Liver (tissue), 9 donors: ENCODE data around the gene NTHL1. TPM values are rescaled to one million over a fixed set of nuclear protein-coding genes. Genes with fewer than 3 reads are reported as not detected.

Experiments used
- DNase-seq: peaks from one replicate; pipeline ENCODE4 v3.0.0-alpha.2; 2017; ENCODE audit warnings: low spot score
- H3K27ac ChIP-seq, 2 donors: one replicate each; pipeline ENCODE4 v1.7.0; 2013; ENCODE audit warnings: inconsistent platforms in 2 of 2, low read length in 2 of 2, control low read depth in 1 of 2, low read depth in 1 of 2, mild to moderate bottlenecking in 1 of 2
- H3K27me3 ChIP-seq, 4 donors: one replicate each; pipeline versions ENCODE4 v1.6.1 to v1.7.0; 2013; ENCODE audit warnings: low read length in 3 of 4, inconsistent platforms in 1 of 4, mild to moderate bottlenecking in 1 of 4, moderate library complexity in 1 of 4; ENCODE audit not compliant: control insufficient read depth in 4 of 4, insufficient read depth in 4 of 4
- H3K36me3 ChIP-seq, 4 donors: one replicate each; pipeline versions ENCODE4 v1.6.1 to v1.7.0; 2013; ENCODE audit warnings: low read length in 3 of 4, mild to moderate bottlenecking in 3 of 4, low read depth in 1 of 4, moderate library complexity in 1 of 4; ENCODE audit not compliant: control insufficient read depth in 4 of 4, insufficient read depth in 3 of 4
- H3K4me1 ChIP-seq, 4 donors: one replicate each; pipeline versions ENCODE4 v1.6.1 to v1.7.0; 2013; ENCODE audit warnings: low read length in 3 of 4, mild to moderate bottlenecking in 3 of 4, moderate library complexity in 1 of 4; ENCODE audit not compliant: control insufficient read depth in 4 of 4, insufficient read depth in 4 of 4
- H3K4me3 ChIP-seq, 3 donors: one replicate each; pipeline versions ENCODE4 v1.6.1 to v1.7.0; 2013; ENCODE audit warnings: low read length in 3 of 3, control low read depth in 1 of 3, low read depth in 1 of 3, mild to moderate bottlenecking in 1 of 3
- H3K9ac ChIP-seq, 2 donors: one replicate each; pipeline ENCODE4 v1.7.0; 2013; ENCODE audit warnings: low read length in 2 of 2, mild to moderate bottlenecking in 2 of 2, moderate library complexity in 2 of 2, control low read depth in 1 of 2, low read depth in 1 of 2
- H3K9me3 ChIP-seq, 4 donors: one replicate each; pipeline versions ENCODE4 v1.6.1 to v1.7.0; 2013; ENCODE audit warnings: low read length in 3 of 4; ENCODE audit not compliant: control insufficient read depth in 4 of 4
- EGR1 ChIP-seq, 2 donors: IDR thresholded peaks; 2 replicates each; pipeline ENCODE4 v1.6.1; 2016 to 2018; ENCODE audit warnings: antibody characterized with exemption in 2 of 2, low read depth in 2 of 2
- FOXA1 ChIP-seq: IDR thresholded peaks from 2 replicates; pipeline ENCODE4 v1.6.1; 2016; ENCODE audit warnings: antibody characterized with exemption
- FOXA2 ChIP-seq: IDR thresholded peaks from 2 replicates; pipeline ENCODE4 v1.6.1; 2016; ENCODE audit warnings: antibody characterized with exemption
- GABPA ChIP-seq, 2 donors: IDR thresholded peaks in 1 of 2; conservative IDR thresholded peaks in 1 of 2; 2 replicates each; pipeline ENCODE4 v1.6.1; 2016; ENCODE audit warnings: antibody characterized with exemption in 2 of 2, mild to moderate bottlenecking in 1 of 2, moderate library complexity in 1 of 2
- HNF4A ChIP-seq, 2 donors: conservative IDR thresholded peaks; 2 replicates each; pipeline ENCODE4 v1.6.1; 2016; ENCODE audit warnings: antibody characterized with exemption in 2 of 2, mild to moderate bottlenecking in 2 of 2
- HNF4G ChIP-seq: IDR thresholded peaks from 2 replicates; pipeline ENCODE4 v1.6.1; 2016; ENCODE audit warnings: antibody characterized with exemption
- JUND ChIP-seq, 2 donors: IDR thresholded peaks; 2 replicates each; pipeline ENCODE4 v1.6.1; 2016; ENCODE audit warnings: antibody characterized with exemption in 2 of 2
- NR2F2 ChIP-seq: IDR thresholded peaks from 2 replicates; pipeline ENCODE4 v1.6.1; 2016; ENCODE audit warnings: antibody characterized with exemption
- RAD21 ChIP-seq, 2 donors: IDR thresholded peaks; 2 replicates each; pipeline ENCODE4 v1.6.1; 2016; ENCODE audit warnings: antibody characterized with exemption in 2 of 2, mild to moderate bottlenecking in 2 of 2
- RXRA ChIP-seq, 2 donors: IDR thresholded peaks; 2 replicates each; pipeline ENCODE4 v1.6.1; 2017 to 2018; ENCODE audit warnings: antibody characterized with exemption in 2 of 2, mild to moderate bottlenecking in 1 of 2
- SP1 ChIP-seq: IDR thresholded peaks from 2 replicates; pipeline ENCODE4 v1.6.1; 2018; ENCODE audit warnings: antibody characterized with exemption, mild to moderate bottlenecking
- TAF1 ChIP-seq: conservative IDR thresholded peaks from 2 replicates; pipeline ENCODE4 v1.6.1; 2016; ENCODE audit warnings: antibody characterized with exemption, mild to moderate bottlenecking
- YY1 ChIP-seq: IDR thresholded peaks from 2 replicates; pipeline ENCODE4 v1.6.1; 2016; ENCODE audit warnings: antibody characterized with exemption, mild to moderate bottlenecking
- WGBS: extraction: QIAGEN DNeasy Blood & Tissue Kit; methylation state at CpG from one replicate; pipeline ENCODE4 v1.1.7; 2013; 5-methylcytosine and 5-hydroxymethylcytosine counted together
- polyA plus RNA-seq, 2 donors: library from polyadenylated mRNA; stranded (reverse) in 1 of 2; unstranded in 1 of 2; fragments of 200-250 nt in 1 of 2; fragments of >200 nt in 1 of 2; fragmentation: Nextera tagmentation in 1 of 2; extraction: Ambion mirVana in 1 of 2; gene quantifications; one replicate each; pipeline versions ENCODE4 v1.2.1 to v1.2.3, GENCODE V29; 2013 to 2015
- total RNA-seq, 2 donors: library from RNA; depleted of rRNA; stranded (reverse); fragments of >200 nt; gene quantifications; one replicate each; pipeline ENCODE4 v1.2.3, GENCODE V29; 2014
- TF ChIP-seq, protein P1 (sequence below): IDR thresholded peaks from 2 replicates; pipeline ENCODE4 v1.6.1; 2016; ENCODE audit warnings: antibody characterized with exemption
- TF ChIP-seq, protein P2 (sequence below): IDR thresholded peaks from 2 replicates; pipeline ENCODE4 v1.6.1; 2016; ENCODE audit warnings: antibody characterized with exemption
- TF ChIP-seq, protein P3 (sequence below): IDR thresholded peaks from 2 replicates; pipeline ENCODE4 v1.6.1; 2016; ENCODE audit warnings: antibody characterized with exemption, mild to moderate bottlenecking
- TF ChIP-seq, protein P4 (sequence below): fragments of 150-350 bp; IDR thresholded peaks from 2 replicates; pipeline ENCODE4 v1.5.1; 2017; ENCODE audit warnings: improper control_type of control experiment, low read depth, low read length; ENCODE audit not compliant: missing input control
- TF ChIP-seq, protein P5 (sequence below): IDR thresholded peaks from 2 replicates; pipeline ENCODE4 v1.6.1; 2016; ENCODE audit warnings: antibody characterized with exemption
- donor health status: healthy.
- donor health status: healthy.
- donor health status: healthy.
- donor health status: healthy.
- donor health status: healthy.

Gene NTHL1
- total and polyA plus RNA-seq, 4 donors = 10.4 to 166 (median 19.1) TPM

DNA sequence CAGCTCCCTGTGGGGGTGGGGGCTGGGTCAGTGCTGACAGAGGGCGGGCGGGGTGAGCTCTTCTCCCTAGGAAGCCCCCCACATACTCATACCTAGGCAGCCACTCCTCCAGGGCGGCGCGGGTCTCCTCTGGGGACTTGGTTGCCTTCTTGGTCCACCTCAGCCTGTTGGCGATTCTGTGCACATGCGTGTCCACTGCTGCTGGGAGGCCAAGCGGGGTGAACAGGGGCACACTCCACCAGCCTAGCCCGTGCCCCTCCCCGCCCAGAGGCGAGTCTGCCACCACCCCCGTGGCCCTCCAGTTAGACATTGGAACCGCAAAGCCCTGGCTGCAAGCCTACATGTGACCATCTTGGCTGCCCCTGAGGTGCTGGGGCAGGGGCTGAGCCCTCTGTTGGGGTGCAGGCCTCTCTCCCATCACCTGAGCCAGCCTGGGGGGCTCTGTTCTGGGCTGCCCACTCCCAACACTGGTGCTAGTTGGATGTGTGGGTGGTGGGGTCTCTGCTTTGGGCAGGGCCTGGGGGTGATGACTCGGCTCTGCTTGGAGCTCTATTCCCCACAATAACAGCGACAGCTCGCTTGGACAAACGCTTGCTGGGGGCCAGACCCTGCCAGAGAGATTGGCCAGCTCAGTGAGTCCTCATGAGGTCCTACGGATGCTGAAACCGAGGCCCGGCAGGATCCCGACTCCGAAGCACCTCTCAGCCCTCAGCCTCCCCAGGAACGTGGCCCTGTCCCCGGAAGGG is 7.4 kb downstream of the NTHL1 start:
- Histone ChIP-seq H3K36me3 (peaks cover 0 to 2% (median 0%) of the 10 kb centered on the region in 4 donors), H3K9me3 (no peaks in the 10 kb centered on the region), H3K27ac (peak overlapping the region; percentile 95 to 98), H3K4me3 (peak overlapping the region in 1 of 3 donors; percentile 52), H3K27me3 (no peaks in the 10 kb centered on the region), H3K4me1 (peaks cover 25 to 77% (median 53%) of the 10 kb centered on the region in 4 donors), H3K9ac (peak overlapping the region; percentile 10 to 21)
- TF ChIP-seq SP1 (no peak), NR2F2 (no peak), HNF4G (peak; percentile 44), HNF4A (conservative IDR thresholded peaks at IDR 0.05) (peak; percentile 63 to 78), EGR1 (IDR thresholded peaks at IDR 0.05; ENCODE audit: low read depth in 2 of 2) (peak in 1 of 2 donors; percentile 31), RXRA (IDR thresholded peaks at IDR 0.05) (peak; percentile 75 to 83)
- 37% methylated on average over 24 of the region's 24 CpGs for WGBS
- DNase-seq = no peak

DNA sequence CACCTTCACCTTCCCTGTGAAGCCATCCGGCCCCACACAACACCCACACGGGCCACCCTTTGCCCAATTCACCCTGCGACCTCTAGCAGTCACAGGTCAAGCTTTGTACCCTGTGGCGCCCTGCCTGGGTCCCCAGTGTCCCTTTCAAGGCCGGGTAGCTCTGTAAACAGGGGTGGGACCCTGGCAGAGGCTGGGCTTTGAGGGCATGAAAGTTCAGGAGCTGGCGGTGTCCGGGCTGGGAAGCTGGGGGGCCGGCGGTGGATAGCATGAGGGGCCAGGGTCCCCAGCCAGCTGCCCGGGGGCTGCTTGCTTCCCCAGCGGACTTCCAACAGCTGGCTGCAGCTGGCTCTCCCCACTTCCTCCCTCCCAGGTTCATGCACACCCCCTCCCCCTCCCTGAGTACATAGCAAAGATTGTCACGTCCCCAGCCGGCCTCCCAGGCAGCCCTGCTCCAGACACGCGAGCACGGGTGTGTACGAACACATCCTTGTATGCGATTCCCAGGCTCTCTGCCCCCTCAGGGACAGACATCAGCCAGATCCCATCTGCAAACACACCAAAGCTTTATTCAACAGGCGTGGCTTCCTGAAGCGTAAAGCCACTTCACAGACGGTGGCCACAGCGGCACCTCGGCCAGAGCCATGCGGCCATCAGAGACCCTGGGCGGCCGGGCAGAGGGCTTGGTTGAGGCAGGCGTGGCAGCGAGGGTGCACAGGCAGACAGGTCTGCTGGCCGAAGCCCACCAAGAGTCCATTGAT is 8.2 kb downstream of the NTHL1 start:
- WGBS = 13% methylated on average over 29 of the region's 29 CpGs
- Histone ChIP-seq H3K9ac (peak overlapping the region in 1 of 2 donors; percentile 1), H3K4me1 (peaks cover 26 to 84% (median 57%) of the 10 kb centered on the region in 4 donors), H3K4me3 (peak overlapping the region in 2 of 3 donors; percentile 11 to 69), H3K27me3 (no peaks in the 10 kb centered on the region), H3K9me3 (no peaks in the 10 kb centered on the region), H3K27ac (peak overlapping the region; percentile 95 to 98), H3K36me3 (peaks cover 0 to 2% (median 0%) of the 10 kb centered on the region in 4 donors)
- DNase-seq = peak; percentile 65
- TF ChIP-seq RAD21 (IDR thresholded peaks at IDR 0.05) (peak in 1 of 2 donors; percentile 18), NR2F2 (peak; percentile 99), YY1 (peak; percentile 75), TAF1 (peak; percentile 62), HNF4A (conservative IDR thresholded peaks at IDR 0.05) (peak; percentile 89 to 93), EGR1 (IDR thresholded peaks at IDR 0.05; ENCODE audit: low read depth in 2 of 2) (peak; percentile 37 to 74), RXRA (IDR thresholded peaks at IDR 0.05) (peak; percentile 97 to 99), SP1 (peak; percentile 99), HNF4G (peak; percentile 80), JUND (IDR thresholded peaks at IDR 0.05) (peak; percentile 41 to 53), FOXA2 (peak; percentile 86), FOXA1 (peak; percentile 84), GABPA (IDR thresholded peaks at IDR 0.05 in 1 of 2, conservative IDR thresholded peaks at IDR 0.05 in 1 of 2) (peak in 1 of 2 donors; percentile 52)
- TF ChIP-seq, protein P1, sequence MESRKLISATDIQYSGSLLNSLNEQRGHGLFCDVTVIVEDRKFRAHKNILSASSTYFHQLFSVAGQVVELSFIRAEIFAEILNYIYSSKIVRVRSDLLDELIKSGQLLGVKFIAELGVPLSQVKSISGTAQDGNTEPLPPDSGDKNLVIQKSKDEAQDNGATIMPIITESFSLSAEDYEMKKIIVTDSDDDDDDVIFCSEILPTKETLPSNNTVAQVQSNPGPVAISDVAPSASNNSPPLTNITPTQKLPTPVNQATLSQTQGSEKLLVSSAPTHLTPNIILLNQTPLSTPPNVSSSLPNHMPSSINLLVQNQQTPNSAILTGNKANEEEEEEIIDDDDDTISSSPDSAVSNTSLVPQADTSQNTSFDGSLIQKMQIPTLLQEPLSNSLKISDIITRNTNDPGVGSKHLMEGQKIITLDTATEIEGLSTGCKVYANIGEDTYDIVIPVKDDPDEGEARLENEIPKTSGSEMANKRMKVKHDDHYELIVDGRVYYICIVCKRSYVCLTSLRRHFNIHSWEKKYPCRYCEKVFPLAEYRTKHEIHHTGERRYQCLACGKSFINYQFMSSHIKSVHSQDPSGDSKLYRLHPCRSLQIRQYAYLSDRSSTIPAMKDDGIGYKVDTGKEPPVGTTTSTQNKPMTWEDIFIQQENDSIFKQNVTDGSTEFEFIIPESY = peak; percentile 74
- TF ChIP-seq, protein P2, sequence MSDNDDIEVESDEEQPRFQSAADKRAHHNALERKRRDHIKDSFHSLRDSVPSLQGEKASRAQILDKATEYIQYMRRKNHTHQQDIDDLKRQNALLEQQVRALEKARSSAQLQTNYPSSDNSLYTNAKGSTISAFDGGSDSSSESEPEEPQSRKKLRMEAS = peak; percentile 48
- TF ChIP-seq, protein P3, sequence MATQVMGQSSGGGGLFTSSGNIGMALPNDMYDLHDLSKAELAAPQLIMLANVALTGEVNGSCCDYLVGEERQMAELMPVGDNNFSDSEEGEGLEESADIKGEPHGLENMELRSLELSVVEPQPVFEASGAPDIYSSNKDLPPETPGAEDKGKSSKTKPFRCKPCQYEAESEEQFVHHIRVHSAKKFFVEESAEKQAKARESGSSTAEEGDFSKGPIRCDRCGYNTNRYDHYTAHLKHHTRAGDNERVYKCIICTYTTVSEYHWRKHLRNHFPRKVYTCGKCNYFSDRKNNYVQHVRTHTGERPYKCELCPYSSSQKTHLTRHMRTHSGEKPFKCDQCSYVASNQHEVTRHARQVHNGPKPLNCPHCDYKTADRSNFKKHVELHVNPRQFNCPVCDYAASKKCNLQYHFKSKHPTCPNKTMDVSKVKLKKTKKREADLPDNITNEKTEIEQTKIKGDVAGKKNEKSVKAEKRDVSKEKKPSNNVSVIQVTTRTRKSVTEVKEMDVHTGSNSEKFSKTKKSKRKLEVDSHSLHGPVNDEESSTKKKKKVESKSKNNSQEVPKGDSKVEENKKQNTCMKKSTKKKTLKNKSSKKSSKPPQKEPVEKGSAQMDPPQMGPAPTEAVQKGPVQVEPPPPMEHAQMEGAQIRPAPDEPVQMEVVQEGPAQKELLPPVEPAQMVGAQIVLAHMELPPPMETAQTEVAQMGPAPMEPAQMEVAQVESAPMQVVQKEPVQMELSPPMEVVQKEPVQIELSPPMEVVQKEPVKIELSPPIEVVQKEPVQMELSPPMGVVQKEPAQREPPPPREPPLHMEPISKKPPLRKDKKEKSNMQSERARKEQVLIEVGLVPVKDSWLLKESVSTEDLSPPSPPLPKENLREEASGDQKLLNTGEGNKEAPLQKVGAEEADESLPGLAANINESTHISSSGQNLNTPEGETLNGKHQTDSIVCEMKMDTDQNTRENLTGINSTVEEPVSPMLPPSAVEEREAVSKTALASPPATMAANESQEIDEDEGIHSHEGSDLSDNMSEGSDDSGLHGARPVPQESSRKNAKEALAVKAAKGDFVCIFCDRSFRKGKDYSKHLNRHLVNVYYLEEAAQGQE = no peak
- TF ChIP-seq, protein P4, sequence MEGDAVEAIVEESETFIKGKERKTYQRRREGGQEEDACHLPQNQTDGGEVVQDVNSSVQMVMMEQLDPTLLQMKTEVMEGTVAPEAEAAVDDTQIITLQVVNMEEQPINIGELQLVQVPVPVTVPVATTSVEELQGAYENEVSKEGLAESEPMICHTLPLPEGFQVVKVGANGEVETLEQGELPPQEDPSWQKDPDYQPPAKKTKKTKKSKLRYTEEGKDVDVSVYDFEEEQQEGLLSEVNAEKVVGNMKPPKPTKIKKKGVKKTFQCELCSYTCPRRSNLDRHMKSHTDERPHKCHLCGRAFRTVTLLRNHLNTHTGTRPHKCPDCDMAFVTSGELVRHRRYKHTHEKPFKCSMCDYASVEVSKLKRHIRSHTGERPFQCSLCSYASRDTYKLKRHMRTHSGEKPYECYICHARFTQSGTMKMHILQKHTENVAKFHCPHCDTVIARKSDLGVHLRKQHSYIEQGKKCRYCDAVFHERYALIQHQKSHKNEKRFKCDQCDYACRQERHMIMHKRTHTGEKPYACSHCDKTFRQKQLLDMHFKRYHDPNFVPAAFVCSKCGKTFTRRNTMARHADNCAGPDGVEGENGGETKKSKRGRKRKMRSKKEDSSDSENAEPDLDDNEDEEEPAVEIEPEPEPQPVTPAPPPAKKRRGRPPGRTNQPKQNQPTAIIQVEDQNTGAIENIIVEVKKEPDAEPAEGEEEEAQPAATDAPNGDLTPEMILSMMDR = no peak
- TF ChIP-seq, protein P5, sequence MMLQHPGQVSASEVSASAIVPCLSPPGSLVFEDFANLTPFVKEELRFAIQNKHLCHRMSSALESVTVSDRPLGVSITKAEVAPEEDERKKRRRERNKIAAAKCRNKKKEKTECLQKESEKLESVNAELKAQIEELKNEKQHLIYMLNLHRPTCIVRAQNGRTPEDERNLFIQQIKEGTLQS = peak; percentile 45
